Sigmoid colon (tissue), 4 donors: ENCODE data around the gene IRX5.

Experiments used
- EP300 ChIP-seq, 4 donors: sonication (generic); formaldehyde crosslinking; IDR thresholded peaks; one replicate each; pipeline ENCODE4 v1.6.1; 2017; ENCODE audit warnings: antibody characterized with exemption in 4 of 4
- POLR2A ChIP-seq, 2 donors: fragments of 450-650 bp; IDR thresholded peaks; one replicate each; pipeline ENCODE4 v1.6.1; 2016; ENCODE audit warnings: antibody characterized with exemption in 2 of 2, mild to moderate bottlenecking in 2 of 2, moderate library complexity in 2 of 2
- TF ChIP-seq, protein P1 (sequence below), 4 experiments: fragments of 450-650 bp in 3 of 4; fragments of 200-600 bp in 1 of 4; IDR thresholded peaks; one replicate each; pipeline ENCODE4 v1.5.1; 2016 to 2019; ENCODE audit warnings: antibody characterized with exemption in 4 of 4, mild to moderate bottlenecking in 3 of 4, moderate library complexity in 2 of 4

DNA sequence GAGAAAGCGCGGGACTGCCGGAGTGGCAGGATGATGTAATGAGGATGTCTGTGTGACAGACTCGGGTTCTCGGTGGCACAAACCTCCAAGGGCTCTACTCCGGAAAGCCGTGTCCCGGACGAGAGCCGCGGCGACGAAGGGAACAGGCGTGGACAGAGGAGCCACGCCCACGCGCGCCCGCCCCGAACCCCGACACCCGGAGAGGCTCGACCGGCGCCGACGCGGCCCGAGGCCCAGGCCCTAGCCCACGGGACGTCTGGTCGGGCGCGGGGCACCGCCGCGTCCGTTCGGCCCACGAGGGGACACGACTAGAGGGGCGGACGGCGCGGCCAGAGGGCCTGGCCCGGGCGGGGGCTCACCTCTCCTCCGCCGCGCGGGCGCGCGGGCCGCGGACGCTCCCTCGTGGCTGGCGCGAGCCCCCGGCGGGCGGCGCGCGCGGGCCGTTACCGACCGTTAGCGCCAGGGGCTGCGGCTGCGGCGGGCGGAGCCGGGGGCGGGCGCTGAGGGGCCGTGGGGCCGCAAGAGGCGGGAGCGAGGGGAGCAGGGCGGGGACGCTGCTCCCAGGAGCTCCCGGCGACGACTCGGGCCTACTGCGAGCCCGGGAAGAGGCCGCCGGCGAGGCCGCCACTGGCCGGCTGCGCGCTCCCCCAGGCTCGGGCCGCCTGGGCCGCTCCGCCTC is 2.1 kb upstream of the IRX5 start:
- TF ChIP-seq, protein P1, sequence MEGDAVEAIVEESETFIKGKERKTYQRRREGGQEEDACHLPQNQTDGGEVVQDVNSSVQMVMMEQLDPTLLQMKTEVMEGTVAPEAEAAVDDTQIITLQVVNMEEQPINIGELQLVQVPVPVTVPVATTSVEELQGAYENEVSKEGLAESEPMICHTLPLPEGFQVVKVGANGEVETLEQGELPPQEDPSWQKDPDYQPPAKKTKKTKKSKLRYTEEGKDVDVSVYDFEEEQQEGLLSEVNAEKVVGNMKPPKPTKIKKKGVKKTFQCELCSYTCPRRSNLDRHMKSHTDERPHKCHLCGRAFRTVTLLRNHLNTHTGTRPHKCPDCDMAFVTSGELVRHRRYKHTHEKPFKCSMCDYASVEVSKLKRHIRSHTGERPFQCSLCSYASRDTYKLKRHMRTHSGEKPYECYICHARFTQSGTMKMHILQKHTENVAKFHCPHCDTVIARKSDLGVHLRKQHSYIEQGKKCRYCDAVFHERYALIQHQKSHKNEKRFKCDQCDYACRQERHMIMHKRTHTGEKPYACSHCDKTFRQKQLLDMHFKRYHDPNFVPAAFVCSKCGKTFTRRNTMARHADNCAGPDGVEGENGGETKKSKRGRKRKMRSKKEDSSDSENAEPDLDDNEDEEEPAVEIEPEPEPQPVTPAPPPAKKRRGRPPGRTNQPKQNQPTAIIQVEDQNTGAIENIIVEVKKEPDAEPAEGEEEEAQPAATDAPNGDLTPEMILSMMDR (IDR thresholded peaks at IDR 0.05), result no peak
- TF ChIP-seq POLR2A (IDR thresholded peaks at IDR 0.05) (no peak), EP300 (IDR thresholded peaks at IDR 0.05) (no peak)
